Measurements from ENCODE around the gene CTXND1. TPM values are rescaled to one million over a fixed set of nuclear protein-coding genes. Genes with fewer than 3 reads are reported as not detected.
A peak's percentile ranks its signal among the peaks of the same experiment; 100 is the strongest.
"Not testable (repeated sequence)": the region's sequence is repeated elsewhere in the genome, so short reads cannot be mapped to it uniquely, and the experiment has no call there.

Gene CTXND1
- polyA plus RNA-seq, 1 donor: 11.0 TPM

DNA sequence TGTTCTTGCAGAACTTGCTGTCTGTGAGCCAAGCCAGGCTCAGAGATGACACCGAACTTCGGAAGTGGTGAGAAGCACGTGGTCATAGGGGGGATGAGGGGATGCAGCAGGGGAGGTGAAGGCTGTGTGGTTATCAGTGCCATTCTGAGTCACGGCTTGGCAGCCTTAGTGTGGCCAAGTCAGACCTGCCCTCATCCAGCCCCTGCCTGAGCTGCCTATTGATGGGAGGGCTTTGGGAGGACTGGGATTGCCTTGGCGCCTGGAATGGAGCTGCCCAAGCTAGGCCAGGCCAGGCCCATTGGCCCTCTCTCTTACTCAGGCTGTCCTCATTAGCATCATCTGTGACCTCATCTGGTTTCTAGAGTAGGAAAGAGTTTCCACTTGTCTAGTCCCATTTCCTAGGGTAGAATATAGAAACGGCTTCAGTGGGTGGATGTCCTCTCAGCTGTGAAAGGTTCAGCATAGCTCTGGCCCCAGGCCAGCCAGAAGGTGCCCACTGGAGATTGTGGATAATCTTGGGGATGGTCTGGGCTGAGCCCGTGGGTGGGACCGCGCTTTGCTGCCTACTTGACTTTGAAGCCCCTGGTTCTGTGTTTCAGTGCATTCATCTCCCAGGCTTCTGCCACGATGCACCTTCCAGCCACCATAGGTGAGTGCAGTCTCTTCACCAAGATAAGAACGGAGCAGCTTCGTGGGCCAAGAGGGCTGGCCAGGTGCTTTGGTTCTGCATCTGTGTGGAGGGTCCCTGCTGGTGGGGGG, 92.0 kb downstream of the CTXND1 start:
- DNase-seq: no peak

DNA sequence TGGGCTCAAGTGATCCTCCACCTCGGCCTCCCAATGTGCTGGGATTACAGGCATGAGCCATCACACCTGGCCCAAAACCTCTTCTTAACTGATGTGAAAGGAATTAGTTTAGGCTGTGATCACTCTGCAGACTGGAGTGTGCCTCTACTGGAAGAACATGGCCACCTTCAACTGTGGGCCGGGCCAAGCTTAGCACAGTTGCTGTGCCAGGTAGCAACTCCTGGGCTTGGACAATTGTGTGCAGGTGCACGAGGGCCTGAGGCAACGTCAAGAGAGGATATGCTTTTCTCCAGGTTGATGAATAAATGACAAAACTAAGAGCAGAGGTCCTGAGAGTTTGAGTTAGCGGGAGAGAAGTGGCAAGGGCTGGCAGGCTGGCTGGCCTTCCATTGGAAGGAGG, 92.7 kb downstream of the CTXND1 start:
- no peak for DNase-seq

DNA sequence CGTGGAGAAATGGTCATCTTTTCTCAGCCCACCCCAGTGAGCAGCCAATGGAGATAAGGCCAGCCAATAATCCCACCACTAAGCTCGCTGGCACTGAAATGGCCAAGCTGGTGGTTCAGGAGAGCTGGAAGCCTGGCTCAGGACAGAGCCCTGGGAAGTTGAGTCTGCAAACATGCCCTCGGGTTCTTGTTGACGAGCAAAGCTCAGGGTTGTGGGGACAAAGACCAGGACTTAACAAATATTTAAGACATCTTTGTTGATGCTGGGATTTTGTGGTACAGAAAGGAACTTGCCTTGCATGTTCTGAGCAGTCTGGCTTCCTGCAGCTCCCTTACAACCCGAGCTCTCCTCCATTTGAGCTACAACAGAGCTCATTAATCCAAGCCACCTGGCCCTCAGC, 94.8 kb downstream of the CTXND1 start:
- no peak for DNase-seq

DNA sequence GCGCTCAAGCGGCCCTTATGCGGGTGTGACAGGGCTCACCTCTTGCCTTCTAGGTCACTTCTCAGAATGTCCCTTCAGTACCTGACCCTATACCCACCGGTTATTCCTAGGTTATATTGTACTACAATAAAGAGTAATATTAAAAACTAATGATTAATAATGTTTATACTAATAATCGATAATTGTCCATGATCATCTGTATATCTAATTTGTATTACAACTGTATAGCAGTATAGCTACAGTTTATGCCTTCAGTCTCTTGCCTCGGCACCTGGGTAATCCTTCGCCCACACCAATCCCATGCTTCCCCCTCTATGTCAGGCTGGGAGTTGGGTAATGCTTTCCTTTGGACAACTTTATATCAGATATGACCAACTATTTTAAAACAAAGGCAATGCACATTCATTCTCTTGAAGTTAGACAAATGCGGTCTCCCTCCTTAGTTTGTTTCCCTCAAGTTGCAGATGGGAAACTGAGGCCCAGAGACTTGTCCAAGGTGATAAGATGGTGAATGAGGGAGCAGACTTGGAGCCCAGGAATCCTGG, 95.8 kb downstream of the CTXND1 start:
- DNase-seq: no peak

DNA sequence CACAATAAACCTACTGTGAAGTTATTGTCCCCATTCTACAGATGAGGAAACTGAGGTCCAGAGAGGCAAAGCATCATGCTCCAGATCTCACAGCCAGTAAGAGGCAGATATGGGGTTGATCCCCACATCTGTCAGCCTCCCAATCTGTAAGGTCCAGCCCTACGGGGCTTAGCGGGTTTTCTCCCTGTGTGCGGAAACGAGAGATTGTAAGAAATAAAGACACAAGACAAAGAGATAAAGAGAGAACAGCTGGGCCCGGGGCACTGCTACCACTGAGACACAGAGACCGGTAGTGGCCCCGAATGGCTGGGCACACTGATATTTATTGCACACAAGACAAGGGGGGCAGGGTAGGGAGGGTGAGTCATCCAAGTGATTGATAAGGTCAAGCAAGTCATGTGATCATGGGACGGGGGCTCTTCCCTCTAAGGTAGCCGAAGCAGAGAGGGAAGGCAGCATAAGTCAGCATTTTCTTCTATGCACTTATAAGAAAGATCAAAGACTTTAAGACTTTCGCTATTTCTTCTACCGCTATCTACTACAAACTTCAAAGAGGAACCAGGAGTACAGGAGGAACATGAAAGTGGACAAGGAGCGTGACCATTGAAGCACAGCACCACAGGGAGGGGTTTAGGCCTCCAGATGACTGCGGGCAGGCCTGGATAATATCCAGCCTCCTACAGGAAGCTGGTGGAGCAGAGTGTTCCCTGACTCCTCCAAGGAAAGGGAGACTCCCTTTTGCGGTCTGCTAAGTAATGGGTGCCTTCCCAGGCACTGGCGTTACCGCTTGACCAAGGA, 96.4 kb downstream of the CTXND1 start:
- DNase-seq: not testable (repeated sequence)

DNA sequence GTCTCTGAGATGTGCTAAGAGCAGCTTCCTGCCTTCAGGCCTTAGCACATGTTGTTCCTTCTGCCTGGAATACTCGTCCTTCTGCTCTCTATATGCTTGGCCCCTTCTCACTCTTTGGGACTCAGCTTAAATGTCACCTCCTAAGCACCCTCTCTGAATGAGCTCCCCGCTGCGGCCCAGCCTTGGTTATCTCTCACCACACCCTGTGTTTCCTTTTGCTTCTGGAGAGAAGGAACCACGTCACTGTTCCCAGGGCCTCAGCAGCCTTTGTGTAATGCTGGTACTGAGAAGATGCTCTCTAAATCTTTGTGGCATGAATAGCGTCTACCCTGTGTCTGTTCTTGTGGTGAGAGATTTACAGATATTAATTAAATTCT, 97.0 kb downstream of the CTXND1 start:
- DNase-seq: no peak

DNA sequence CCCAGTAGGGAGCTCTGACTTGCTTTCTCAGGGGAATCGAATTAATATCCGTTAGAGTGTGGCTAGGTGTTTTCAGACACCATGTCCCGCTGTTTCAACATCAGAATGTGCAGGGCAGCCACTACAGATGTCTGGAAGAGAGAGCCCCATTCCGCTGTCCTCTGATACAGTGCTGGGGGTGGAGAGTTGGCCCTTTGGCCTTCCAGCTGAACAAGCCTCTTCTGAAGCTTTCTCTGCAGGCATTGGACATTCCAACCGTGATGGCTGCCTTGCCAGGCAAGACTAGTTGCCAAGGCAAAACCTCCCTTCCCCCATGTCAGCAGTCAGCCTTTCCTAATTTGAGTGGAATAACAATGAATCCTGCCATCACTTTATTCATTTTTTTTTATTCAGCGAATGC, 97.7 kb downstream of the CTXND1 start:
- DNase-seq: no peak

DNA sequence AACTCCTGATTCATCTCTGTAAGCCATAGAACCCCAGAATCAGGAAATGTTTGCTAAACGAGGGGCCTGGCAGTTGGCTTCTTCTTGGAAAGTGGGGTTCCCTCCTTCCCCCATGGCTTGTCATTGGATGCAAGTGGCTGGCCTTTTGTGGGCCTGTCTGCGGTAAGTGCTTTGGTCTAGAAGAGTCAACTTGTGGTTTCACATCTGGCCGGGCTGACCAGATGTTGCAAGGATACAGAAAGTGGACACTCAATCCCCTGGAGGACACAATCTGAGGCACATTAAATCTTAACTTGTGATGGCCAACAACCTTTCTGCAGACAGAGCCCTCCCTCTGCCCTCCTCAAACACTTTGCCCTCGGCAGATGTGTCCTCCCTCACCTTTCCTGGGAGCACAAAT, 98.1 kb downstream of the CTXND1 start:
- DNase-seq: no peak

DNA sequence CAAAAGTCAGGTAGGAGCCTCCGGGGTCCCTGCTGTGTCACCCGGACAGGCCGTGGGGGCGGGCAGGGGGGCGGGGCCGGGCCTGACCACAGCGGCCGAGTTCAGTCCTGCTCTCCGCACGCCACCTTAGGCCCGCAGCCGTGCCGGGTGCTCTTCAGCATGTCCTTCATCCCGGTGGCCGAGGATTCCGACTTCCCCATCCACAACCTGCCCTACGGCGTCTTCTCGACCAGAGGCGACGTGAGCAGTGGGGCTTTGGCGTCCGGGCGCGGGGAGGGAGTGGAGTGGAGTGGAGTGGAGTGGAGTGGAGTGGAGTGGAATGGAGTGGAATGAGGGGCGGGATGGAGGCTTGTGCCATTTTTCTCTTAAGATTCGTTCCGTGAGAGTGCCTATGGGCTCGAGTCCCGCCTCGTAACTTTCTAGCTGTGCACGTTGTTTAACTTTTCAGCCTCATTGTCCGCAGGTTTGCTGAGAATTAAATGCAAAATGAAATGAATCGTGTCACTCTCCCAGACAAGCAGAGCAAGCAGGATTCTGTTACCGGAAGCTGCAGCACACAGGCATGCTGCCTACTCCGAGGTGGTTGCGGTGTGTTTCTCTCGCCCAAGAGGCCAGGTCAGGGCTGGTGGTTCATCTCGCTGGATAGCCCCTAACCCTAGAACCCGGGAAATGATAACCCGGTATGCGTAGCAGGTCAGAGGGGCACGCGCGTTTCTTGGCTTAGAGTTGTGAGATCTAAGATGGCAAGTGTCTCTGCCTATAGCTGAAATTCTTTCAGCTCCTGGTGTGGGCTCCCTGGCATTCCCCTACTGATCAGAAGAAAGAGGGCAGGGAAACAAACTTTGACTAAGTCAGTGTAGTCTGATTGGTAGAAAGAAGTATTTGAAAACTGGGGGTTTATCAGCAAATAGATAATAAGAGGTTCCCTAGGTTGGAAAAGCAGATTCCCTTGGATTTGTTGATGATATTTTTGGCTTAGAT, 98.8 kb downstream of the CTXND1 start, which contains the start of gene FAH:
Gene FAH (plus strand): TSS at position 104 of the 981 bp plus-strand sequence. CDS start 56 bp downstream, at position 160.
- peak; percentile 53 for DNase-seq

DNA sequence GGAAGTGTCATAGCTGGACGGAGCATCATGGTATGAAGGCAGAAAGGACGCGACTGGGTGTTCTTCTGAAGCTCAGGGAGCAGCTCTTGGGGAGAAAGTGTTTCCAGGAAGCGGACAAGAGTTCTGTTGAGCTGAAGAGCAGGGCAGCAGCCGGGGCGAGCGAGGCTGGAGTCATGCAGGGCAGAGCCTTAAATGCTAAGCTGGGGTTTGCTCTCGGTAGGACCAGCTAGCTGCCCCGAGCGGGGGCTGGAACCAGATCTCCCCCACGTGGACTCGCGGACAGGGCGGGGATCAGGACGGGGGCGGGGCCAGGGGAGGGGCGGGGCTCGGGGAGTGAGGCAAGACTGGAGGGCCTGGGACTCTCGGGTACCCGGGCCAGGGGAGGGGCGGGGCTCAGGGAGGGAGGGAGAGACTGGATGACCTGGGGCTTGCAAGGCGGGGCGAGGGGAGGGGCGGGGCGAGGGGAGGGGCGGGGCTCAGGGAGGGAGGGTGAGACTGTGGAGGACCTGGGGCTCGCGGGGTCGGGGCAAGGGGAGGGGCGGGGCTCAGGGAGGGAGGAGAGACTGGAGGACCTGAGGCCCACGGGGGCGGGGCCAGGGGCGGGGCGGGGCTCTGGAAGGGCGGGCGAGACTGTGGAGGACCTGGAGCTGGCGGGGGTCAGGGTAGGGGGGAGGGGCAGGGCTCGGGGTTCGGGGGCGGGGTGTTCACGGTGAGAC, 99.7 kb downstream of the CTXND1 start:
- peak; percentile 89 for DNase-seq

DNA sequence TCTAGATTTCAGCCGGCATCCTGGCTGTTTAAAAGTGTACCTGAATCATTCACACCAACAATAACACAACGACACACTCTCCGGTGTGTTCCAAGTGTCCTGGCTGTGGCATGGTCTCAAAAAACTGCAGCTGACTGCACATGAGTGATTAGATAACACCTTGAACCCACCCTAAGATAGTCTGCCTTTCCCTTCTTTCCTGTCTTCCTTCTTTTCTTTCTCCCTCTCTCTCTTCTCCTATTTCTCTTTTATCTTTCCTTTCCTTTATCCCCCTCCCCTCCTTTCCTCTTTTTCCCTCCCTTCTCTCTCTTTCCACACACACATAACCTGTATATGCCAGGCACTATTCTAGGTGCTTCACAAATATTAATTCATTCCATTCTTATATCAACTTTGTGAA, 100.4 kb downstream of the CTXND1 start:
- DNase-seq: no peak

DNA sequence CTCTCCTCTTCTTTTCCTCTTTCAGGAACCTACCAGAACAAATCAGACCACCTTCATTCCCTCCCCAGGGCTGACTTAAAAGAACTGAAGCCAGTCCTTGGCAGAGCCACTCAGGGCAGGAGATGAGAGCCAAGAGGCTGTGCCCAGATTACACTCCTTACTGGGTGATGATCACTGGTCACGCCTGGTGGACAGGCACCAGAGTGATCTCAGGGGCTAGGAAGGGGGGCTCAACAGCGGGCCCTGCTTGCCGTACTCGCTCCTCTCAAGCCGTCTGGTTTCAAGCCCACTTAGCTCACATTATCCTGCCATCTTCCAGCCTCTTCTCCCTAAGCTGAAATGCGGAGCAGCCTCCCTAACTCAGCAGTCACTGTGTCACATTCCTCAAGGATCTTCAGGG, 100.9 kb downstream of the CTXND1 start:
- DNase-seq: no peak

Other genes starting within 250 kb of the CTXND1 start
- gene ZFAND6, start 192.5 kb downstream of the CTXND1 start, polyA plus RNA-seq (ENCODE audit: insufficient read length): 132 TPM
- gene FAH, start 99.2 kb downstream of the CTXND1 start, polyA plus RNA-seq (ENCODE audit: insufficient read length): 42.5 TPM
- gene ARNT2, start 152.2 kb upstream of the CTXND1 start, polyA plus RNA-seq (ENCODE audit: insufficient read length): 60.8 TPM